Gastroesophageal sphincter (tissue), 3 donors: ENCODE data around the gene MRPL11.
A peak's percentile ranks its signal among the peaks of the same experiment; 100 is the strongest.

Source experiments
- POLR2AphosphoS5 ChIP-seq: sonication (generic); formaldehyde crosslinking; IDR thresholded peaks from one replicate; pipeline ENCODE4 v1.6.1; 2017; ENCODE audit warnings: antibody characterized with exemption
- TF ChIP-seq, protein P1 (sequence below), 4 experiments: fragments of 200-600 bp in 2 of 4; fragments of 450-650 bp in 2 of 4; sonication (generic) in 1 of 4; IDR thresholded peaks; one replicate each; pipeline ENCODE4 v1.5.1; 2017 to 2019; ENCODE audit warnings: antibody characterized with exemption in 4 of 4, mild to moderate bottlenecking in 2 of 4, moderate library complexity in 2 of 4

- peak; percentile 93 for TF ChIP-seq POLR2AphosphoS5
- TF ChIP-seq, protein P1, sequence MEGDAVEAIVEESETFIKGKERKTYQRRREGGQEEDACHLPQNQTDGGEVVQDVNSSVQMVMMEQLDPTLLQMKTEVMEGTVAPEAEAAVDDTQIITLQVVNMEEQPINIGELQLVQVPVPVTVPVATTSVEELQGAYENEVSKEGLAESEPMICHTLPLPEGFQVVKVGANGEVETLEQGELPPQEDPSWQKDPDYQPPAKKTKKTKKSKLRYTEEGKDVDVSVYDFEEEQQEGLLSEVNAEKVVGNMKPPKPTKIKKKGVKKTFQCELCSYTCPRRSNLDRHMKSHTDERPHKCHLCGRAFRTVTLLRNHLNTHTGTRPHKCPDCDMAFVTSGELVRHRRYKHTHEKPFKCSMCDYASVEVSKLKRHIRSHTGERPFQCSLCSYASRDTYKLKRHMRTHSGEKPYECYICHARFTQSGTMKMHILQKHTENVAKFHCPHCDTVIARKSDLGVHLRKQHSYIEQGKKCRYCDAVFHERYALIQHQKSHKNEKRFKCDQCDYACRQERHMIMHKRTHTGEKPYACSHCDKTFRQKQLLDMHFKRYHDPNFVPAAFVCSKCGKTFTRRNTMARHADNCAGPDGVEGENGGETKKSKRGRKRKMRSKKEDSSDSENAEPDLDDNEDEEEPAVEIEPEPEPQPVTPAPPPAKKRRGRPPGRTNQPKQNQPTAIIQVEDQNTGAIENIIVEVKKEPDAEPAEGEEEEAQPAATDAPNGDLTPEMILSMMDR (IDR thresholded peaks at IDR 0.05): no peak
Observed at GRCh38 chr11:66480117-66480938, 41.7 kb upstream of the MRPL11 start, which contains the start of gene DPP3.
